Kidney (tissue), 14 donors: ENCODE data around the gene GABRA4. TPM values are rescaled to one million over a fixed set of nuclear protein-coding genes. Genes with fewer than 3 reads are reported as not detected.

ENCODE experiments used
- DNase-seq, 5 donors: peaks; one replicate each; pipeline ENCODE4 v3.0.0-alpha.2; 2013 to 2020
- FAIRE-seq: peaks from 2 replicates; lab custom pipeline; 2012; peaks lifted over from hg19 to GRCh38; lab: Jason Lieb, UNC
- H3K27ac ChIP-seq, 2 donors: one replicate each; pipeline ENCODE4 v1.7.0; 2013; ENCODE audit warnings: low read depth in 2 of 2, low read length in 2 of 2, inconsistent platforms in 1 of 2
- H3K27me3 ChIP-seq: one replicate; pipeline ENCODE4 v1.7.1; 2013; ENCODE audit warnings: low read length, inconsistent platforms; ENCODE audit not compliant: control insufficient read depth, insufficient read depth
- H3K36me3 ChIP-seq, 3 donors: one replicate each; pipeline versions ENCODE4 v1.7.0 to v1.7.1; 2013; ENCODE audit warnings: low read length in 3 of 3, control low read depth in 1 of 3, inconsistent platforms in 1 of 3; ENCODE audit not compliant: insufficient read depth in 3 of 3, control insufficient read depth in 2 of 3
- H3K4me1 ChIP-seq, 3 donors: one replicate each; pipeline versions ENCODE4 v1.7.0 to v1.7.1; 2013; ENCODE audit warnings: low read length in 3 of 3, inconsistent platforms in 1 of 3, low read depth in 1 of 3; ENCODE audit not compliant: control insufficient read depth in 2 of 3, insufficient read depth in 2 of 3
- H3K4me3 ChIP-seq, 3 donors: one replicate each; pipeline versions ENCODE4 v1.7.0 to v1.8.1; 2013; ENCODE audit warnings: low read length in 3 of 3, control low read depth in 1 of 3, inconsistent platforms in 1 of 3
- H3K9ac ChIP-seq, 3 donors: one replicate each; pipeline versions ENCODE4 v1.7.0 to v1.7.1; 2013; ENCODE audit warnings: low read length in 3 of 3, control low read depth in 1 of 3, inconsistent platforms in 1 of 3
- H3K9me3 ChIP-seq, 3 donors: one replicate each; pipeline versions ENCODE4 v1.7.0 to v1.7.1; 2013; ENCODE audit warnings: low read length in 3 of 3, control low read depth in 1 of 3, inconsistent platforms in 1 of 3; ENCODE audit not compliant: control insufficient read depth in 2 of 3, insufficient read depth in 1 of 3
- CTCF ChIP-seq: IDR thresholded peaks from 3 replicates; pipeline ENCODE4 v1.5.1; 2012; ENCODE audit warnings: mild to moderate bottlenecking, moderate library complexity, borderline replicate concordance; ENCODE audit not compliant: insufficient read depth; ENCODE audit errors: extremely low read depth
- intact Hi-C: fragments of 100-400 bp; cut with DNase I; formaldehyde crosslinking; loops from one replicate; pipeline ENCODE4 v1.11.1; 2022
- polyA plus RNA-seq: library from polyadenylated mRNA; stranded (reverse); fragments of 350-450 nt; fragmentation: Illumina TruSeq; extraction: RNeasy Lipid Tissue Mini Kit (QIAGEN cat#74804); gene quantifications from one replicate; pipeline ENCODE4 v1.2.3, GENCODE V29; 2014; ENCODE audit warnings: low read depth, low replicate concordance; ENCODE audit not compliant: insufficient read depth
- total RNA-seq: library from RNA; stranded (reverse); fragmentation: NEBNext Ultra II Directional; extraction: Animal tissue kit (Norgen Biotek cat#: 25700); gene quantifications from one replicate; pipeline ENCODE4 v1.2.1, GENCODE V29; 2021
- donor health status: control.
- donor health status: control.
- donor health status: control.
- donor health status: control.
- donor health status: control.
- donor health status: DM: yes; HTN: yes; CAD: no.
- donor health status: Normal renal cell carcinoma (clear cell type).

GABRA4 gene
- total and polyA plus RNA-seq, 2 donors from 2014 or later: 0.17 to 0.19 TPM

- no peaks in the 10 kb centered on the region for H3K4me1 ChIP-seq
- TF ChIP-seq CTCF: no peak
- no peak for FAIRE-seq
- H3K4me3 ChIP-seq: no peak overlapping the region
- H3K9ac ChIP-seq: no peak overlapping the region
- H3K9me3 ChIP-seq: peaks cover 0 to 3% (median 0%) of the 10 kb centered on the region in 3 donors
- no peak overlapping the region for H3K27ac ChIP-seq
- intact Hi-C loops: no loop called here
- no peak for DNase-seq
- H3K27me3 ChIP-seq: no peaks in the 10 kb centered on the region
- no peaks in the 10 kb centered on the region for H3K36me3 ChIP-seq
Measured at GRCh38 chr4:46974891-46975543, 18.4 kb downstream of the GABRA4 start.

GRCh38 chr4:46968847-46969246 lies 24.5 kb downstream of the GABRA4 start:
- Histone ChIP-seq H3K27ac (no peak overlapping the region), H3K4me1 (no peaks in the 10 kb centered on the region), H3K36me3 (no peaks in the 10 kb centered on the region), H3K4me3 (no peak overlapping the region), H3K9ac (no peak overlapping the region), H3K9me3 (no peaks in the 10 kb centered on the region), H3K27me3 (no peaks in the 10 kb centered on the region)
- DNase-seq: no peak
- FAIRE-seq: no peak
- no peak for TF ChIP-seq CTCF
- intact Hi-C loops: no loop called here

GRCh38 chr4:46967631-46968030 lies 25.8 kb downstream of the GABRA4 start:
- DNase-seq: no peak
- H3K9ac ChIP-seq: no peak overlapping the region
- H3K27ac ChIP-seq: no peak overlapping the region
- FAIRE-seq: no peak
- no peaks in the 10 kb centered on the region for H3K9me3 ChIP-seq
- no peaks in the 10 kb centered on the region for H3K27me3 ChIP-seq
- H3K36me3 ChIP-seq: no peaks in the 10 kb centered on the region
- H3K4me1 ChIP-seq: no peaks in the 10 kb centered on the region
- no peak overlapping the region for H3K4me3 ChIP-seq
- TF ChIP-seq CTCF: no peak
- intact Hi-C loops: no loop called here
